Esophagus muscularis mucosa (tissue), 4 donors: ENCODE data around the gene UNC13C. TPM values are rescaled to one million over a fixed set of nuclear protein-coding genes. Genes with fewer than 3 reads are reported as not detected.

Experiments used
- DNase-seq: peaks from one replicate; pipeline ENCODE4 v3.0.0-alpha.2; 2017; ENCODE audit errors: extremely low spot score
- H3K27ac ChIP-seq, 4 donors: fragments of 200-600 bp; sonication (generic); replicated peaks in 1 of 4; 1 replicate in 3 of 4; 2 replicates in 1 of 4; pipeline ENCODE4 v1.5.1; 2016 to 2019; ENCODE audit warnings: mild to moderate bottlenecking in 1 of 4
- H3K27me3 ChIP-seq, 4 donors: fragments of 200-600 bp; sonication (generic); one replicate each; pipeline versions ENCODE4 v1.5.1 to v1.6.0; 2016 to 2019
- H3K36me3 ChIP-seq, 4 donors: fragments of 200-600 bp; sonication (generic); one replicate each; pipeline ENCODE4 v1.5.1; 2016 to 2019
- H3K4me1 ChIP-seq, 4 donors: fragments of 200-600 bp; sonication (generic); one replicate each; pipeline ENCODE4 v1.5.1; 2016 to 2019
- H3K4me3 ChIP-seq, 4 donors: fragments of 200-600 bp; sonication (generic); 1 replicate in 2 of 4; 2 replicates in 2 of 4; pipeline ENCODE4 v1.5.1; 2016 to 2019; ENCODE audit warnings: mild to moderate bottlenecking in 4 of 4, moderate library complexity in 1 of 4
- H3K9me3 ChIP-seq, 4 donors: fragments of 200-600 bp; sonication (generic); 1 replicate in 3 of 4; 2 replicates in 1 of 4; pipeline ENCODE4 v1.5.1; 2016 to 2019
- EP300 ChIP-seq: sonication (generic); formaldehyde crosslinking; IDR thresholded peaks from one replicate; pipeline ENCODE4 v1.6.1; 2017; ENCODE audit warnings: antibody characterized with exemption
- POLR2A ChIP-seq: fragments of 450-650 bp; IDR thresholded peaks from one replicate; pipeline ENCODE4 v1.6.1; 2017; ENCODE audit warnings: antibody characterized with exemption, moderate library complexity, mild to moderate bottlenecking, low read depth
- POLR2AphosphoS5 ChIP-seq, 2 donors: sonication (generic); formaldehyde crosslinking; IDR thresholded peaks; one replicate each; pipeline ENCODE4 v1.6.1; 2017; ENCODE audit warnings: antibody characterized with exemption in 2 of 2
- WGBS: methylation state at CpG from one replicate; pipeline ENCODE4 v1.1.5; 2018; 5-methylcytosine and 5-hydroxymethylcytosine counted together
- intact Hi-C: fragments of 100-400 bp; cut with DNase I; formaldehyde crosslinking; loops from one replicate; pipeline ENCODE4 v1.15.1; 2023
- total RNA-seq, 4 donors: library from RNA; depleted of rRNA; stranded (reverse); fragments of >200 nt; gene quantifications; one replicate each; pipeline versions ENCODE4 v1.1.0 to v1.2.1, GENCODE V29; 2016
- TF ChIP-seq, protein P1 (sequence below), 3 experiments: fragments of 200-600 bp in 2 of 3; fragments of 450-650 bp in 1 of 3; sonication (generic) in 2 of 3; IDR thresholded peaks; one replicate each; pipeline ENCODE4 v1.5.1; 2017 to 2019; ENCODE audit warnings: antibody characterized with exemption in 3 of 3, mild to moderate bottlenecking in 2 of 3, moderate library complexity in 1 of 3

Gene UNC13C
- total RNA-seq, 4 donors from 2014 or later: 0.17 to 4.2 (median 0.59) TPM

DNA sequence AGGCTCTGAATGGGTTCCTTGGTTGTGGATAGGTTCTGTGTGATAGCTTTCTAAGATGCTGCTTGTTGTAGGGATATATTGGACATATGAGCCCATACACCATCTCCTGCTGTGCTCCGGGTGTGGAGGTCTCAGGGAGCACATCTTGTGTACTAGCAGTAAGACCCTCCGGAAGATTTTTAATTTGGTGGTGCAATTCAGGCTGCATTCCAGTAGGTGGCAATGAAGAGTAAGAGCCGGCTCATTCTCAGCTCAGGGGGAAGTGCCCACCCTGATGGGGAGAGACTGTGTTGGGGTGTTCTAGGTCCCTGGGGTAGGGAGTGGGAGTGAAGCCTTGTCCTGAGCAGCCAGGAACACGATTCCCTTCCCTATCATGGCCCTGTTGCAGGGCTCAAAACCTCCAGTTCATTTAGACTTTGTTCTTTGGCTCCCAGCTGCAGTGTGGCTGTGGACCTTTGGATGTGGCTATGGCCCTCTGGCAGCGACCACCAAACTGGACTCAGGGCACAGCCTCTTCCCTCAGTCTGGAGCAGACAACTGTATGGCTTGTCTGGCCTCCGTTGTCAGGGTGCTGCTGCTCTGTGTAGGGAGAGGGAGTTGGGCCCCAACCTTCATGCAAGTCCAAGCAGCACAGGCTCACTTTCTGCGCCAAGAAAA, 104.7 kb downstream of the UNC13C start:
- TF ChIP-seq POLR2AphosphoS5 (IDR thresholded peaks at IDR 0.05) (no peak), EP300 (no peak)
- TF ChIP-seq, protein P1, sequence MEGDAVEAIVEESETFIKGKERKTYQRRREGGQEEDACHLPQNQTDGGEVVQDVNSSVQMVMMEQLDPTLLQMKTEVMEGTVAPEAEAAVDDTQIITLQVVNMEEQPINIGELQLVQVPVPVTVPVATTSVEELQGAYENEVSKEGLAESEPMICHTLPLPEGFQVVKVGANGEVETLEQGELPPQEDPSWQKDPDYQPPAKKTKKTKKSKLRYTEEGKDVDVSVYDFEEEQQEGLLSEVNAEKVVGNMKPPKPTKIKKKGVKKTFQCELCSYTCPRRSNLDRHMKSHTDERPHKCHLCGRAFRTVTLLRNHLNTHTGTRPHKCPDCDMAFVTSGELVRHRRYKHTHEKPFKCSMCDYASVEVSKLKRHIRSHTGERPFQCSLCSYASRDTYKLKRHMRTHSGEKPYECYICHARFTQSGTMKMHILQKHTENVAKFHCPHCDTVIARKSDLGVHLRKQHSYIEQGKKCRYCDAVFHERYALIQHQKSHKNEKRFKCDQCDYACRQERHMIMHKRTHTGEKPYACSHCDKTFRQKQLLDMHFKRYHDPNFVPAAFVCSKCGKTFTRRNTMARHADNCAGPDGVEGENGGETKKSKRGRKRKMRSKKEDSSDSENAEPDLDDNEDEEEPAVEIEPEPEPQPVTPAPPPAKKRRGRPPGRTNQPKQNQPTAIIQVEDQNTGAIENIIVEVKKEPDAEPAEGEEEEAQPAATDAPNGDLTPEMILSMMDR (IDR thresholded peaks at IDR 0.05): peak; percentile 31 to 59 (median 41)
- H3K9me3 ChIP-seq: no peaks in the 10 kb centered on the region
- no peaks in the 10 kb centered on the region for H3K4me1 ChIP-seq
- H3K4me3 ChIP-seq: no peak overlapping the region
- no peak overlapping the region for H3K27ac ChIP-seq
- H3K27me3 ChIP-seq: no peaks in the 10 kb centered on the region
- intact Hi-C loops: no loop called here
- no peak for DNase-seq
- H3K36me3 ChIP-seq: no peaks in the 10 kb centered on the region
- WGBS: 40% methylated on average over 7 of the region's 7 CpGs

DNA sequence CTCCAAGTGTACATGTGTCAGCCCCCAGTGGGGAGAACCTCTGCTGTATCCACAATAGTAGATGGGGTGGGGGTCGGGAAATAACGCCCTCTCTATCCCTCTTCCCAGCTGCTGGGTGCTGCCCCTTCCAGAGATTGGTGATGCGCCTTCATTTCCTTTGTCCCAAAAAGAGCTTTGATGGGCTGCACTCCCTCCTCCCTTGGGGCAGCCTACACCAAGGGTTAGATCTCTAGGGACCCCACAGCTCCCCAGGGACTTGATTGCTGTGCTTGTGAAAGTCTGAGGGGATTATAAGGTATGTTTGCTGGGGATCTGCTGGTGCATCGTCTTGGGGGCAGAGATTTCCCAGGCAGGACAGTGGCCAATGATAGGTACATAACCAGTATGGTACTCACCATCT, 105.3 kb downstream of the UNC13C start:
- H3K4me1 ChIP-seq: no peaks in the 10 kb centered on the region
- TF ChIP-seq POLR2AphosphoS5 (IDR thresholded peaks at IDR 0.05): no peak
- no peak for TF ChIP-seq POLR2A
- TF ChIP-seq EP300: no peak
- TF ChIP-seq, protein P1 (IDR thresholded peaks at IDR 0.05): no peak
- intact Hi-C loops: no loop called here

DNA sequence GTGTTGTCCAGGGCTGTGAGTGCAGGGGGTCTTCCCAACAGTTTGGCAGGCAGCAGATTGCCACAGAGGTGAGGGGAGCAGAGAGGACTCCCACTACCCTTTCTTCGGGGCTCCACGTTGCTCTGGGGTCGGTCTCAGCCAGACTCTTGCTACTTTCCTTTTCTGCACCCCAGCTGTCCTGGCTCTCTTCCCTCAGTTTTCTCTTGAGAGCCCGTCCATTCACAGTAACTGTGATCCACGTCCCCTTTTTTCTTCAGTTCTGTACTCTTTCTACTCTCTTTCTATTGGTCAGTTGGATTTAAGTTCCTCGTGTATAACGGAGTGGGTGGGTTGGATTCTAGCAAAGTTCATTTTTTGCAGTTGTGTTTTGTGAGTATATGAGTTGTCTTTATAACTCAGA, 105.8 kb downstream of the UNC13C start:
- TF ChIP-seq EP300: no peak
- no peak for TF ChIP-seq POLR2AphosphoS5 (IDR thresholded peaks at IDR 0.05)
- no peak for TF ChIP-seq POLR2A
- TF ChIP-seq, protein P1 (IDR thresholded peaks at IDR 0.05): no peak
- intact Hi-C loops: no loop called here
- H3K9me3 ChIP-seq: no peaks in the 10 kb centered on the region
- WGBS: 81% methylated on average over 7 of the region's 7 CpGs
- no peak overlapping the region for H3K27ac ChIP-seq
- H3K27me3 ChIP-seq: no peaks in the 10 kb centered on the region
- no peak overlapping the region for H3K4me3 ChIP-seq
- H3K4me1 ChIP-seq: no peaks in the 10 kb centered on the region
- no peak for DNase-seq
- no peaks in the 10 kb centered on the region for H3K36me3 ChIP-seq

More for the DNA sequence above, 105.3 kb downstream of the UNC13C start:
- 98% methylated on average over 3 of the region's 4 CpGs for WGBS
- Histone ChIP-seq H3K27ac (no peak overlapping the region), H3K9me3 (no peaks in the 10 kb centered on the region), H3K4me3 (no peak overlapping the region), H3K36me3 (no peaks in the 10 kb centered on the region), H3K27me3 (no peaks in the 10 kb centered on the region)
- no peak for DNase-seq

DNA sequence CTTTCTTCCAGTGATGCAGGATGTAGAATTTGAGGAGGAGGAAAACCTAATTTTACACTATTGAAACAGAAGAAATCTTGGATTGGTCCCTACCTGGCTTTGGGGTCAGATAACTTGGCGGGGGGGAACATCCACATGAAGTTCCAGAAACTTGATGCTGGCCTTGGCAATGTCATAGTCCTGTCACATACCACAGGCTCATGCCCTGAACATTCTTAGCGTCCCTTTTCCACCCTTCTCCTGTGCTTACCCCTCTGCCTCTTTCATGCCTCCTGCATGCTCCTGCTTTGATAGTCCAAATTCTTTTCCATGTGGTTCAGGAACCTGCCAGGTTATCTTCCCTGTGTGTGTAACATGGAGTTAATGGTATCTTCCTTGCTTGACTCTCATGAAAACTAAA, 110.6 kb downstream of the UNC13C start:
- 88% methylated on average over 2 of the region's 2 CpGs for WGBS
- intact Hi-C loops: no loop called here
- TF ChIP-seq POLR2A: no peak
- TF ChIP-seq EP300: no peak
- TF ChIP-seq, protein P1 (IDR thresholded peaks at IDR 0.05): no peak
- TF ChIP-seq POLR2AphosphoS5 (IDR thresholded peaks at IDR 0.05): no peak

DNA sequence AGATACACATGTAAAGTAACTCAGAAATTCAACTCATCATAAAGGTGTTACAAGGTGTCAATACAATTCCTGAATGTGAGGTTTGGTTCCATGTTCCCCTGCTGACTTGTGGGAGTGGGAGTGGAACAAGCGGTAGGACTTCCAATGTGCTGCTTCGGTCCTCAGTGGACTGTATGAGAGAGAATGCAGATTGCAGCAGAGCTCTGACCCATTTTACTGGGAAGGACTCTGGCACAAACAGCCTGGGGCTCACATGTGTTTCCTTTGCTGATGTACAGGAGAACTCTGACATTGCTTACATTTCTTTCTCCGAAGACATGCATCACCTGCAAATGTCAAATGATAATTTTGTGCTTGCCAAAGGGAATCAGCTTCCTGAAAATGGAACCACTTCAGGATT, 111.5 kb downstream of the UNC13C start:
- no peak for TF ChIP-seq EP300
- TF ChIP-seq, protein P1 (IDR thresholded peaks at IDR 0.05): no peak
- TF ChIP-seq POLR2AphosphoS5 (IDR thresholded peaks at IDR 0.05): no peak
- no peak for TF ChIP-seq POLR2A
- intact Hi-C loops: no loop called here
- Histone ChIP-seq H3K27ac (no peak overlapping the region), H3K27me3 (no peaks in the 10 kb centered on the region), H3K4me1 (no peaks in the 10 kb centered on the region), H3K4me3 (no peak overlapping the region), H3K36me3 (no peaks in the 10 kb centered on the region), H3K9me3 (no peaks in the 10 kb centered on the region)
- DNase-seq: no peak
- WGBS: 53% methylated on average over 3 of the region's 3 CpGs

More for the DNA sequence above, 110.6 kb downstream of the UNC13C start:
- H3K27me3 ChIP-seq: no peaks in the 10 kb centered on the region
- no peaks in the 10 kb centered on the region for H3K4me1 ChIP-seq
- H3K9me3 ChIP-seq: no peaks in the 10 kb centered on the region
- DNase-seq: no peak
- no peak overlapping the region for H3K27ac ChIP-seq
- no peaks in the 10 kb centered on the region for H3K36me3 ChIP-seq
- no peak overlapping the region for H3K4me3 ChIP-seq
